Fibroblast of pulmonary artery (primary cell): ENCODE measurements around the gene IFIT2.
A peak's percentile ranks its signal among the peaks of the same experiment; 100 is the strongest.

Experiments
- DNase-seq: peaks from one replicate; pipeline ENCODE4 v3.0.0-alpha.2; 2010; ENCODE audit warnings: low read depth
- H3K4me3 ChIP-seq: replicated peaks from 2 replicates; pipeline ENCODE4 v1.5.1; 2011; ENCODE audit warnings: low read depth, mild to moderate bottlenecking, control low read depth, low read length, moderate library complexity
- CTCF ChIP-seq: IDR thresholded peaks from 2 replicates; pipeline ENCODE4 v1.5.1; 2011; ENCODE audit warnings: mild to moderate bottlenecking, control low read depth, low read length, inconsistent platforms; ENCODE audit errors: missing control alignments

IFIT2 gene

GRCh38 chr10:89302625-89303024, 779 bp downstream of the IFIT2 start:
- TF ChIP-seq CTCF, result no peak
- peak overlapping the region; percentile 55 for H3K4me3 ChIP-seq
- DNase-seq, result peak; percentile 34

GRCh38 chr10:89303161-89303560, 1.3 kb downstream of the IFIT2 start:
- H3K4me3 ChIP-seq, result peak overlapping the region; percentile 55
- DNase-seq, result no peak
- no peak for TF ChIP-seq CTCF

- H3K4me3 ChIP-seq, result no peak overlapping the region
- no peak for TF ChIP-seq CTCF
- no peak for DNase-seq
These were observed 2.2 kb downstream of the IFIT2 start for GRCh38 chr10:89304026-89304425.

- no peak overlapping the region for H3K4me3 ChIP-seq
- no peak for TF ChIP-seq CTCF
- DNase-seq, result no peak
These were observed 2.6 kb downstream of the IFIT2 start for GRCh38 chr10:89304446-89304845.

- no peak overlapping the region for H3K4me3 ChIP-seq
These were observed 3.1 kb downstream of the IFIT2 start for GRCh38 chr10:89304925-89305324.

GRCh38 chr10:89305766-89306433, 4.1 kb downstream of the IFIT2 start:
- no peak for TF ChIP-seq CTCF
- DNase-seq, result no peak
- H3K4me3 ChIP-seq, result no peak overlapping the region

More at GRCh38 chr10:89304925-89305324, 3.1 kb downstream of the IFIT2 start:
- TF ChIP-seq CTCF, result no peak
- no peak for DNase-seq
